GM03348 (cell line): ENCODE data around the gene MT1H.
"Not testable (repeated sequence)": the region's sequence is repeated elsewhere in the genome, so short reads cannot be mapped to it uniquely, and the experiment has no call there.

Experiments
- DNase-seq: peaks from one replicate; pipeline ENCODE4 v3.0.0; 2012; ENCODE audit warnings: low spot score

Gene MT1H

DNA sequence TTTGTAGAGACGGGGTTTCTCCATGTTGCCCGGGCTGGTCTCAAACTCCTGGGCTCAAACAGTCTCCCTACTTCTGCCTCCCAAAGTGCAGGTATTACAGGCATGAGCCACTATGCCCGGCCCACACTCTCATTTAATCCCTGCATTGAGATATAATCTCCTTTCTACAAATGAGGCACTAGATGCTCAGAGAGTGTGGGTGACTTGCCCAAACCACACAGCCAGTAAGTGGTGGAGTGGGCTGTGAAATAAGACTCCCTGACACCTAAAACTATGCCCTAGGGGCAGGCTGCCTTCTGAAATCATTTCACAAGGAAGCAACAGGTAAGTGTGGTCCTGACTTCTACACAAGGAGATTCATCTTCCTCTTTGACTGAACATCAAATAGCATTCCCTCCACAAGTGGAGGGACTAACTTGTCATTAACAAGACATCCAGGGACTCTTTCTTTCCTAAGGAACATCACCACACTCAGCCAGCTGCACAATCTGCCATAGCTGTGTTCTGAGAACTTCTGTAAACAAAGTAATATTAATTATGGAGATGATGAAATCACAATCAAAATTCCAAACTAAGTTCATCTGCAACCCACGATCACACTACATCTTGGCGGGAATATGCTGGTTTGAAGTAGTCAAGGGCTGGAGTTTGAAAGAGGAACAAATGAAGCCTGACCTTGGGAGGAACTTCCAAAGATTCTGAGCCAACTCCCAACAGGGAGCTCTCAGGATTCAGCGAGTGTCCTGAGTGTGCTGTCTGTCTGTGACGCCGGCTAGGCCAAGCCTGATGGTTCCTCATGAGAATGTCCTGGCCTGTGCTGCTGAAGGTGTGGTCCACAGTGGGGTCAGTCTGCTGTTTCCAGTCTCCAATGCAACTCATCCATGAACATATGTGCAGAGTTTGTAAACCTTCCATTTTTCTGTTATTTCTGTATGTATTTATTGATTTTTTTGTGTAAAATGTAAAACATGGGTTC is 4.0 kb upstream of the MT1H start:
- not testable (repeated sequence) for DNase-seq

DNA sequence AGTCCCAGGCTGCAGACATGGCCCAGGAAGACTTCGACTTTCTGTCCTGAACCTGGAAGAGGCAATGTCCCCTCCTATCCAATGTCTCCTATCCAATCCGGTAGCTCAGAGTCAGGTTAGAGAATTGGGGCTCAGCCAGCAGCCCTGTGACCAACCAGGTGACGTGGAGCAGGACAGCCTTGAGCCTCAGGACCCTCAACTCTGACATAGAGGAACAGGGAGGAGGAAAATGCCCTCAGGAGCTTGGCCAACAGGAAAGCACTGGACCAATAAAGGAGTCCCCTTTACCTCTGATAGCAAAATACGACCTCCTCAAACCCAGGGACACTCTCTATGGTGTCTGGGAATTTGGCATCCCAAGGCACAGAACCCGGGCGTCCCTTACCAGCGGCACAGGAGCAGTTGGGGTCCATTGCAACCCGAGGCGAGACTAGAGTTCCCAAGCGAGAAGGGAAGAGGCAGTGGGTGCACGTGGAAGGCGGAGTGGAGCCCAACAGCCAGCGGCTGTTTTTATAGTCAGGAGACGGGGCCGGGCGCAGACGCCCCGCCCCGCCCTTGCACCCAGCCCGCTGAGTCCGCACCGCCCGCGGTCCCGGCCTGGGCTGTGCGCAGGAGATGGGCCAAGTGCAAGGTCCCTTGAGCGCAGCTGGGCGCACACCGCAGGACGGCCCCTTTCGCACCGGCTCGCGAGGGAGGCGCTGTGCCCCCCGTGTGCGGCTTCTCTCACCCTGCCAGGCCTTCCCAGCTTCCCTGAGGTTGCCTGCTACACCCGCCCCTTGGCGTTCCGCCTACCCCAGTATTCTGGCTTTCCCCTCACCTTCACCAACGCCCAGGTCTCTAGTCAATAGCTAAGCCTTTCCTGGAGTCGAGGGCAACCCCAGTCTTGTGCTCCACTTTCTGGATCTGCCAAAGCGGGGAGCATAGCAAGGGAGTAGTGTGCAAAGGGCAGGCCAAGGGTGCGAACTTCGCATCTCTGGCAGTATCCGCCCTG is 1.7 kb upstream of the MT1H start, which contains the start of gene MT1G:
Gene MT1G (minus strand): TSS at position 485 of the 991 bp plus-strand sequence. CDS start 72 bp downstream, at position 413.
- no peak for DNase-seq

DNA sequence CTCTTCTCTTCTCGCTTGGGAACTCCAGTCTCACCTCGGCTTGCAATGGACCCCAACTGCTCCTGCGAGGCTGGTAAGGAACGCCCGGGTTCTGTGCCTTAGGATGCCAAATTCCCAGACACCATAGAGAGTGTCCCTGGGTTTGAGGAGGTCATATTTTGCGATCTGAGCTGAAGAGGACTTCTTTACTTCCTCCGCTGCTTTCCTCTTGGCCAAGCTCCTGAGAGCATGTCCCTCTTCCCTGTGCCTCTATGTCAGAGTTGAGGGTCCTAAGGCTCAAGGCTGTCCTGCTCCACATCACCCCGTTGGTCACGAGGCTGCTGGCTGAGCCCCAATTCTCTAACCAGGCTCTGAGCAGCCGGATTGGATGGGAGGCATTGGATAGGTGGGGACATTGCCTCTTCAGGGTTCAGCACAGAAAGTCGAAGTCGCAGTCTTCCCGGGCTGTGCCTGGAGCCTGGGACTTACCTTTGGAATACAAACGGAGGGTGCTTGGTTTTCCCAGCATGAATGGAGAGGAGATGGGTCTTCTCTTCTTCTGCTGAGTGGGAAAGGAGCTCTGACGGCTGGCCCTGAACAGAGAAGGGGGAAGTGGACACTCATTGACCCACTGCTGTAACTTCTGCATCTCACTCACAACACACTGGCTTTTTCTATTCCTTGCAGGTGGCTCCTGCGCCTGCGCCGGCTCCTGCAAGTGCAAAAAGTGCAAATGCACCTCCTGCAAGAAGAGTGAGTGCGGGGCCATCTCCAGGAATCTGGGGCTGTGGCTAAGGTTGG is 416 bp downstream of the MT1H start:
- DNase-seq, result no peak

DNA sequence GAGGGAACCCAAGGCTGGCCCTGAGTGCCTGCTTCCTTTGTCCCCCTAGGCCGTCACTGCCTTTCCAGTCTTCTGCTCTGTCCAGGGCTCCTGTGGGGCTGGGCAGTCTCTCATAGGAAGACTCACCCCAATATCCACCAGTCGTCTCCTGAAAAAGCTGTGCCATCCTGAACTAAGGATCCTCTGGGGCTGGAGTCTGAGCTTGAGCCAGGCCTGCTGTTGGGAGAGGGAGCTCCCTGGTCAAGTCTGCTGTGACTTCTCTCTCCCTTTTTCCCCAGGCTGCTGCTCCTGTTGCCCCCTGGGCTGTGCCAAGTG is 963 bp downstream of the MT1H start:
- DNase-seq, result no peak

DNA sequence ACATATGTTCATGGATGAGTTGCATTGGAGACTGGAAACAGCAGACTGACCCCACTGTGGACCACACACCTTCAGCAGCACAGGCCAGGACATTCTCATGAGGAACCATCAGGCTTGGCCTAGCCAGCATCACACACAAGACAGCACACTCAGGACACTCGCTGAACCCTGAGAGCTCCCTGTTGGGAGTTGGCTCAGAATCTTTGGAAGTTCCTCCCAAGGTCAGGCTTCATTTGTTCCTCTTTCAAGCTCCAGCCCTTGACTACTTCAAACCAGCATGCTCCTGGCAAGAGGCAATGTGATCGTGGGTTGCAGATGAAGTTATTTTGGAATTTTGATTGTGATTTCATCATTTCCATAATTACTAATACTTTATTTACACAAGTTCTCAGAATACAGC is 2.1 kb downstream of the MT1H start:
- DNase-seq, result not testable (repeated sequence)

DNA sequence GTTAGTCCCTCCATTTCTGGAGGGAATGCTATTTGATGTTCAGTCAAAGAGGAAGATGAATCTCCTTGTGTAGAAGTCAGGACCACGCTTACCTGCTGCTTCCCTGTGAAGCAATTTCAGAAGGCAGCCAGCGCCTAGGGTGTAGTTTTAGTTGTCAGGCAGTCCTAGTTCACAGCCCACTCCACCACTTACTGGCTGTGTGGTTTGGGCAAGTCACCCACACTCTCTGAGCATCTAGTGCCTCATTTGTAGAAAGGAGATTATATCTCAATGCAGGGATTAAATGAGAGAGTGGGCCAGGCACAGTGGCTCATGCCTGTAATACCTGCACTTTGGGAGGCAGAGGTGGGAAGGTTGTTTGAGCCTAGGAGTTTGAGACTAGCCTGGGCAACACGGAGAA is 2.6 kb downstream of the MT1H start:
- DNase-seq, result not testable (repeated sequence)

DNA sequence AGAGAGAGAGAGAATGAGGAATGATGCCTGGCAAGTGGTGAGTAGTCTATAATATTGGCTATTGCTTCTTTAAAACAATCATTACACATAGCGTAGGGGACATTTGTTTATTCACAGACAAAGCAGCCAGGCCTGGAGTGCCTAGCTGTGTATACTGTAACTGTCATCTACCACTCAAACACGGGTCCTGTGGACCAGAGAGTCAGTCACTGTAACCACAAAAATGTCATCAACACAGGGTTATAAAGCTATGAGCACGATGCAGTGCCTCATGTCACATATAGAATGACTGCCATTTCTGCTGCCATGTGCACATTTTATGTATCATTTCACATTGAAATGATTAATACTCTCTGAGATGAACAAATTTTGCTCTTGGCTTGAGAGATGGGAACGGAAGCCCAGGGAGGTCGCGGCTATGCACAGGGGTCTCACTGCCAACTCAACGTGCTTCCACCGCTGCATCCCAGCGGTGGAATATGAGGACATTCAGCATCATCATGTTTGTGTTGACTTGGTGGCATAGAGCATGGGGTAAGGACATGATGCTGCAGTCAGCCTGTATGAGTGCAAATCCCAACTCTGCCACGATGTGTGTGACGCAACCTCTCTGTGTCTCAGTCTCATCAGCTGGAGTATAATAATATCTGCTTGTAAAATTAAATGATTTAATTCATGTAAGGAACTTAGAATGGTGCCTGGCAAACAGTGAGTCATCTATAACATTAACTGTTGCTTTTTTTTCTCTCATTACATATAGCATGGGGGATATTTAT is 3.3 kb downstream of the MT1H start:
- no peak for DNase-seq

DNA sequence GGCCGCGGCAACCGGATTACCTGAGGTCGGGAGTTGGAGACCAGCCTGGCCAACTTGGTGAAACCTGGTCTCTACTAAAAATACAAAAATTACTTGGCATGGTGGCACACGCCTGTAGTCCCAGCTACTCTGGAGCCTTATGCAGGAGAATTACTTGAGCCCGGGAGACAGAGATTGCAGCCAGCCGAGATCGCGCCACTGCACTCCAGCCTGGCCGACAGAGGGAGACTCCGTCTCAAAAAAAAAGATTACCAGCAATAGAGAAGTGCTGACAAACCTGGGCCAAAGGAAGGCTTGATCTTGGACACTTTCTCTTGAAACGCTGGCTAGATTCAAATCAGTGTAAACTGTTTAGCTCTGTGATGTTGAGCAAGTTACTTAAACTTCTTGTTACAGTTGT is 4.3 kb downstream of the MT1H start:
- no peak for DNase-seq

DNA sequence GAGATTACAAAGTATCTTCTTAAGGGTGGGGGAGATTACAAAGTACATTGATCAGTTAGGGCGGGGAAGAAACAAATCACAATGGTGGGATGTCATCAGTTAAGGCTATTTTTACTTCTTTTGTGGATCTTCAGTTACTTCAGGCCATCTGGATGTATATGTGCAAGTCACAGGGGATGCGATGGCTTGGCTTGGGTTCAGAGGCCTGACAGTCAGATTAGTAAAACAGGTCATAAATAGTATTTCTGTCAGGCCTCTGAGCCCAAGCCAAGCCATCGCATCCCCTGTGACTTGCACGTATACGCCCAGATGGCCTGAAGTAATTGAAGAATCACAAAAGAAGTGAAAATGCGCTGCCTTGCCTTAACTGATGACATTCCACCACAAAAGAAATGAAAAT is 5.0 kb downstream of the MT1H start:
- DNase-seq, result not testable (repeated sequence)

DNA sequence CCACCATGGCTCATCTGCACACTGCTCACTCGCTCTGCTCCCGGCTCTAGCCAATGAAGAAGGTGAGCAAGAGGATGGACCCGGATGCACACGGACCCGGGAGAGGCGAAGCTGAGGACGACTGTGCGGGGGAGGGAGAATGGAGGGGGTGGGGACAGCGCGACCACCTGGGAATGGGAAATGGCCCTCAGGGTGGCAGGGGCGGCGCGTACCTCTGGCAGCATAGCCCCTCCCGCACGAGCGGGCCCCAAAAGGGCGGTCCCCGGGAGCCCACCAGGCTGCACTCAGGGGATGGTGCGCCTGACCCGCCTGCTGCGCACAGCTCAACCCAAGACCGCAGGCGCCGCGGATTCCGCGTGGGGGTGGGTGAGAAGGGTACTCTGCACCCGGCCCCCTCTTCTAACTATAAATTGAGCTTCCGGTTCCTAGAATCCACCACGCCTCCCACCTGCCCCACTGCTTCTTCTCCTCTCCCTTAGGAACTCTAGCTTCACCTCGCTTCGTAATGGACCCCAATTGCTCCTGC is 6.1 kb downstream of the MT1H start:
- no peak for DNase-seq

DNA sequence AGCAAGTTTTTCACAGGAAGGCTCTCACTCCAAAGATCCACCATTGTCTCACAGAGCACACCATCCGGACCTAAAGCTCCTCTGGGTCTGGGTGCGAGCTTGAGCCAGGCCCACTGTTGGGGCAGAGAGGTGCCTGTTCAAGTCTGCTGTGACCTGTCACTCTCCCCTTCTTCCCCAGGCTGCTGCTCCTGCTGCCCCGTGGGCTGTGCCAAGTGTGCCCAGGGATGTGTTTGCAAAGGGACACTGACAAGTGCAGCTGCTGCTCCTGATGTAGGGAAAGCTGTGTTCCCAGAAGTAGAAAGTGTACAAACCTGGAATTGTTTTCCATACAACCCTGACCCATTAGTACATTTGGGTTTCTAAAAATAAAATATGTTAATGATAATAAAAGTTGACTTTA is 7.9 kb downstream of the MT1H start:
- no peak for DNase-seq

DNA sequence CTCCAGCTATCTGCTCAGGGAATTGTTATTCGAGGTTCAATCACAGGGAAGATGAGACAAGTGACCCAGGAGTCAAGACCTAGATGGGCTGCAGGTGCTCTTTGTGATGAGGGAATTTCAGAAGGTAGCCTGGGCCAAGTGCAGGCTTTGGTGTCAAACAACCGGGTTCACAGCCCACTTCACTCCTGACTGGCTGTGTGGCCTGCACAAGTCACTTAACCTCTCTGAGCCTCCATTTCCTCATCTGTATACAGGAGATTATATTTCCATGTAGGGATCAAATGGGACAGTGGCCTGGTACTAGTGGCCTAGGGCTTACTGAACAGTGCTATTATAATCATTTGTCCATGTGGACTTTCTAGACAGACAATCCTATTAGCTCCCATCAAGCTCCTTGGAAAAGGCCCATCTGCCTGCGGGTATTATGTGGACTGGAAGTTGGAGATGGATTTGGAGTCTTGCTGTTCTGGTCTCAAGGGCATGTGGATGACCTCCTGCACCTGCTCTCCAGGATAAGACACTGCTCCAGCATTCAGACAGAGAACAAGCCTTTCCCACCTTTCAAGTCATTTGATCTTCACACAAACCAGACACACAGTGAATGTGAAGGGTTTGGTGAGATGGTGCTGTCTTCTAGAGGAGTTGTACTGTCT is 9.6 kb downstream of the MT1H start:
- no peak for DNase-seq

DNA sequence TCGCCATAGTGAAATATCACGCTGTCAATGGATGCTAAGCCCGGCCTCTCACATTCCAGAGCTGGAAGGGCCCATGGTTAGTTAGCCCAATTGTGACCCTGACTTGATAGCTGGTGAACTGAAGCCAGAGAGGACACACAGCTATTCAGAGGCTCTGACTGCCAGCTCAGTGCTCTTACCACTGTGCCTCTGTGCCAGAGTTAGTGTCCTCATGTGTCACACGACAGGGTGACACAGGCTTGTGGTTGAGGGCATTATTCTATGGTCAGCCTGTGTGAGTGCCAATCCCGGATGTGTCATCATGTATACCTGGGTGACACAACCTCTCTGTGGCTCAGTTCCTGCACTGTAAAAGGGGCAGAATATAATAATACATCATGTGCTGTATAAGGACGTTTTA is 10.2 kb downstream of the MT1H start:
- DNase-seq, result no peak

DNA sequence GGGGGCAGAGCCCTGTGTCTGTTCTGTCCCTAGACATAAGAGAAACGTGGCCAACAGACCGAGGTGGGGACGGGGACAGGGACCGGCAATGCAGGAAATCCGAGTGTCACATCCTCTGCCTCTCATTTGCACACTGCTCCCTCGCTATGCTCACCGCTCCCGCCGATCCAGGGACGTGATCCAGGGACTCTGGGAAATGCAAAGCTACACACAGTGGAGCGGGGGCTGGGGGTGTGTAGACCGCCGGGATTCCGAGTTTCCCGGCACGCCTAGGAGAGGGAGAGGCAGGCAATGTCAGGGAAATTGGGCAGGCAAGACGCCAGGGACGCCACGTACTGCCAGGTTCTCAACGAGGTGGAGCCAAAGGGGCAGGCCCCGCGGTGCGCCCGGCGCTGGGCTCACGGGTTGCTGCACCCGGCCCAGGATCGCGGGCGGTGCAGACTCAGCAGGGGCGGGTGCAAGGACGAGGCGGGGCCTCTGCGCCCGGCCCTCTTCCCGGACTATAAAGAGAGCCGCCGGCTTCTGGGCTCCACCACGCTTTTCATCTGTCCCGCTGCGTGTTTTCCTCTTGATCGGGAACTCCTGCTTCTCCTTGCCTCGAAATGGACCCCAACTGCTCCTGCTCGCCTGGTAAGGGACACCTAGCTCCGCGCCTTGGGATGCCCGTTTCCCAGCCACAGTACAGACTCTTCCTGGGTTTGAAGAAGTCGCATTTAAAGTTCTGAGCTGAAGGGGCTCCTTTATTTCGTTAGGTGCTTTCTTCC is 12.5 kb downstream of the MT1H start, which contains the start of gene MT1X:
Gene MT1X (plus strand): TSS at position 532 of the 764 bp plus-strand sequence. CDS start 71 bp downstream, at position 603.
- peak; percentile 98 for DNase-seq

DNA sequence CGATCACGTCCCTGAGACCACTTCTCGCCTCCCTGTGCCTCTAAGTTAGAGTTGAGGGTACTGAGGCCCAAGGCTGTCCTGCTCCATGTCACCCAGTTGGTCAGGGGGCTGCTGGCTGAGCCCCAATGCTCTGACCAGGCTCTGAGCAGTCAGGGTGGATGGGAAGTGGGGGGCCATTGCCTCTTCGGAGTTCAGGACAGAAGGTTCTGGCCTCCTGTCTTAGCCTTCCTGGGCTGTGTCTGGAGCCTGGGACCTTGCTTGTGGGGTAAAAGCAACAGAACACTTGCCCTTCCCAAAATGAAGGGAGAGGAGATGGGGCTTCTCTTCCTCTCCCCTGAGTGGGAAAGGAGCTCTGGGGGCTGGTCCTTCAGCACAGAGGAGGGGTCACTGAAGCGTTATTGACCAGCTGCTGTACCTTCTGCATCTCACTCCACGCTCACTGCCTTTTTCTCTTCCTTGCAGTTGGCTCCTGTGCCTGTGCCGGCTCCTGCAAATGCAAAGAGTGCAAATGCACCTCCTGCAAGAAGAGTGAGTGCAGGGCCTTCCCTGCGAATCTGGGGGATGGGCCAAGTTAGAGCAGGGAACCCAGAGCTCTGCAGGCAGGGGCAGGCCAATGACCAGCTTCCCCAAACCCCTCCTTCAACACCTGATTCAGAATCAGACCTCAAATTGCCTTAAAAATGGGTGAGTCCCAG is 13.2 kb downstream of the MT1H start:
- no peak for DNase-seq

DNA sequence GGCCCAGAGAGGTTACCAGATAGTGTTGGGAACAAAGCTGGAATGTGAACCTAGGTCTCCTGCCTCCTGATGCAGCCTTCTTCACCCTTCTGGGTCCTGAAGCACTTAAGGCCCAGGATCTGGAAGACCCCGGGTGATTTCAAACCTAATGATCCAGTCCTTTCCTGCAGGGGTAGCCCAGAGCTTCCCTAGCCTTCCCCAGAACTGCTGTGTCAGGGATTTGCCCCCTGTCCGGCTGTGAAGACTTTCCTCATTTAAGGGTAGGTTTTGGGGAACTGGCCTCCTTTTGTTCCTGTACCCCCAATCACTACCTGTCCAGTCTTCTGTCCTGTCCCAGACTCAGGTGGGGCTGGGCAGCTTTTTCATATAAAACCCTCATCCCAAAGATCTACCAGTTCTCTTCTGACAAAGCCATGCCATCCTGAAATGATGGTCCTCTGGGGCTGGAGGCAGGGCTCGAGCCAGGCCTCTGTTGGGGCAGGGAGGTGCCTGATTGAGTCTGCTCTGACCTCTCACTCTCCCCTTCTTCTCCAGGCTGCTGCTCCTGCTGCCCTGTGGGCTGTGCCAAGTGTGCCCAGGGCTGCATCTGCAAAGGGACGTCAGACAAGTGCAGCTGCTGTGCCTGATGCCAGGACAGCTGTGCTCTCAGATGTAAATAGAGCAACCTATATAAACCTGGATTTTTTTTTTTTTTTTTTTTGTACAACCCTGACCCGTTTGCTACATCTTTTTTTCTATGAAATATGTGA is 14.0 kb downstream of the MT1H start:
- DNase-seq, result no peak

DNA sequence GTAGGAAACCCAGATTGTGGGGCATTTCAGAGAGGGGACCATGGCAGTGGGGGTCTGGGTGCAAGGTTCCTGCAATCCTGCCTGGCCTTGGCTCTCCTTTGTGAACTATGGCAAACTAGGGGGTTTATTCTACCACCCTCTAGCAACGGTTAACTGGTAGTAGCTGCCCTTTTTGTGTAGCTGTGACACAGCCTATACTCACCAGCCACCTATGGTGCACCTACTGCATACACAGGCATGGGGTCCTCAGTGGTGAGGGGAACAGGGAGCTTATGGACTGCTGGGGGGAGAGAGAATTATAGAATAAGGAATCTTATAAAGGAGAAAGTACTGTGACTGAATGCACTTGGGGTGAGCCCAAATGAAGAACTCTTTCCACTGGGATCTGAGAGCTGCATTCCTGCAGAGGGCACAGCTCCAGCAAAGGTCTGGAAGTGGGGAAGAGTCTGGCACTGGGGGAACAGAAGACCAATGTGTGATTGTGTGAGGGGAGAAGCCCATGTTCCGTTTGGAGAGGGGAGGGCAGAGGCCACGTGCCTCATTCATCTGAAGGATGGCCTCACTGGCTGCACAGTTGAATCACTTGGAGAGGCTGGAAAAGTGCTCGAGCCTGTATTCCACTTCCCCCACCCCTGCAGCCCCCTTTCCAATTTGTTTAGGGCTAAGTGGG is 14.8 kb downstream of the MT1H start:
- peak; percentile 19 for DNase-seq
